Neural cell (in vitro differentiated cells): ENCODE results near the gene REPS2. TPM values are rescaled to one million over a fixed set of nuclear protein-coding genes. Genes with fewer than 3 reads are reported as not detected.

Experiments used
- H2AFZ ChIP-seq: fragments of 200-600, 300-800 bp; sonication (generic), shearing (Covaris generic); 2 replicates; pipeline ENCODE4 v1.6.0; 2014; ENCODE audit warnings: low read depth, mild to moderate bottlenecking, antibody characterized with exemption, low read length, moderate library complexity
- H3F3A ChIP-seq: fragments of 200-600 bp; shearing (Covaris generic); 2 replicates; pipeline ENCODE4 v1.6.1; 2016; ENCODE audit warnings: mild to moderate bottlenecking, moderate library complexity, mixed read lengths, antibody characterized with exemption, low read length; ENCODE audit not compliant: insufficient read depth, poor library complexity, severe bottlenecking
- H3K27ac ChIP-seq: fragments of 200-600, 300-800 bp; sonication (generic), shearing (Covaris generic); 2 replicates; pipeline ENCODE4 v1.5.1; 2014; ENCODE audit warnings: mild to moderate bottlenecking, low read length, moderate library complexity
- H3K27me3 ChIP-seq: fragments of 300-800, 200-600 bp; sonication (generic), shearing (Covaris generic); 2 replicates; pipeline ENCODE4 v1.6.0; 2014; ENCODE audit warnings: mild to moderate bottlenecking, low read depth, low read length, moderate library complexity; ENCODE audit not compliant: insufficient read depth
- H3K36me3 ChIP-seq: fragments of 300-800, 200-600 bp; sonication (generic), shearing (Covaris generic); 2 replicates; pipeline ENCODE4 v1.5.1; 2014; ENCODE audit warnings: mild to moderate bottlenecking, antibody characterized with exemption, low read length, moderate library complexity; ENCODE audit not compliant: insufficient read depth
- H3K4me2 ChIP-seq: fragments of 300-800, 200-600 bp; sonication (generic), shearing (Covaris generic); 2 replicates; pipeline ENCODE4 v1.6.0; 2014; ENCODE audit warnings: mild to moderate bottlenecking, low read length
- H3K4me3 ChIP-seq: fragments of 300-800, 200-600 bp; sonication (generic), shearing (Covaris generic); 2 replicates; pipeline ENCODE4 v1.5.1; 2014; ENCODE audit warnings: mild to moderate bottlenecking, low read length, moderate library complexity
- H3K79me2 ChIP-seq: fragments of 200-600 bp; shearing (Covaris generic); replicated peaks from 2 replicates; pipeline ENCODE4 v1.6.0; 2014; ENCODE audit warnings: mild to moderate bottlenecking, low read length, moderate library complexity; ENCODE audit not compliant: insufficient read depth
- H3K9ac ChIP-seq: fragments of 300-800, 200-600 bp; sonication (generic), shearing (Covaris generic); 2 replicates; pipeline ENCODE4 v1.6.1; 2016; ENCODE audit warnings: mild to moderate bottlenecking, low read length, mixed read lengths
- H3K9me2 ChIP-seq: fragments of 200-600 bp; shearing (Covaris generic); 2 replicates; pipeline ENCODE4 v1.6.1; 2016; ENCODE audit warnings: mild to moderate bottlenecking, low read length, mixed read lengths; ENCODE audit not compliant: insufficient read depth
- H3K9me3 ChIP-seq: fragments of 200-600, 300-800 bp; sonication (generic), shearing (Covaris generic); 2 replicates; pipeline ENCODE4 v1.6.1; 2016; ENCODE audit warnings: mild to moderate bottlenecking, mixed run types, low read length, moderate library complexity, mixed read lengths
- H4K20me1 ChIP-seq: fragments of 200-600 bp; shearing (Covaris generic); 2 replicates; pipeline ENCODE4 v1.6.1; 2016; ENCODE audit warnings: mild to moderate bottlenecking, mixed run types; ENCODE audit not compliant: insufficient read depth
- CTCF ChIP-seq: fragments of 450-650 bp; IDR thresholded peaks from 2 replicates; pipeline ENCODE4 v1.5.1; 2014; ENCODE audit warnings: antibody characterized with exemption, mild to moderate bottlenecking, moderate library complexity; ENCODE audit not compliant: poor library complexity, severe bottlenecking
- EP300 ChIP-seq: fragments of 450-650 bp; conservative IDR thresholded peaks from 2 replicates; pipeline ENCODE4 v1.6.1; 2014; ENCODE audit warnings: antibody characterized with exemption, mild to moderate bottlenecking, moderate library complexity; ENCODE audit not compliant: poor library complexity, severe bottlenecking
- EZH2 ChIP-seq: fragments of 200-600, 300-800 bp; shearing (Covaris generic), sonication (generic); IDR thresholded peaks from 2 replicates; pipeline ENCODE4 v1.6.1; 2014; ENCODE audit warnings: antibody characterized with exemption, low read length, borderline replicate concordance, mild to moderate bottlenecking; ENCODE audit not compliant: insufficient read depth, poor library complexity, severe bottlenecking
- MXI1 ChIP-seq: fragments of 450-650 bp; conservative IDR thresholded peaks from 2 replicates; pipeline ENCODE4 v1.6.1; 2014; ENCODE audit warnings: antibody characterized with exemption, mild to moderate bottlenecking; ENCODE audit not compliant: poor library complexity, severe bottlenecking
- POLR2AphosphoS5 ChIP-seq: IDR thresholded peaks from 2 replicates; pipeline ENCODE4 v1.6.1; 2012
- RAD21 ChIP-seq: fragments of 450-650 bp; conservative IDR thresholded peaks from 2 replicates; pipeline ENCODE4 v1.6.1; 2014; ENCODE audit warnings: antibody characterized with exemption, mild to moderate bottlenecking, moderate library complexity
- REST ChIP-seq: IDR thresholded peaks from 2 replicates; pipeline ENCODE4 v1.6.1; 2012; ENCODE audit warnings: borderline replicate concordance
- SMC3 ChIP-seq: fragments of 450-650 bp; conservative IDR thresholded peaks from 2 replicates; pipeline ENCODE4 v1.6.1; 2014; ENCODE audit warnings: antibody characterized with exemption, mild to moderate bottlenecking, moderate library complexity; ENCODE audit not compliant: poor library complexity
- TAF1 ChIP-seq: IDR thresholded peaks from 2 replicates; pipeline ENCODE4 v1.6.1; 2012; ENCODE audit warnings: low read depth
- polyA plus RNA-seq: library from polyadenylated mRNA; depleted of rRNA; stranded (reverse); fragments of >200 nt; gene quantifications from 2 replicates; pipeline ENCODE4 v1.2.3, GENCODE V29; 2014

REPS2 gene
- polyA plus RNA-seq, 1 donor from 2014 or later = 15.1 TPM

GRCh38 chrX:16994736-16995135 lies 48.3 kb downstream of the REPS2 start:
- no peaks in the 10 kb centered on the region for H3K9me3 ChIP-seq
- H3K9ac ChIP-seq = no peak overlapping the region
- no peak overlapping the region for H3K27ac ChIP-seq
- no peaks in the 10 kb centered on the region for H3K27me3 ChIP-seq
- TF ChIP-seq POLR2AphosphoS5 (no peak), MXI1 (no peak), CTCF (no peak), TAF1 (no peak), SMC3 (no peak), EP300 (no peak), RAD21 (no peak)
- no peaks in the 10 kb centered on the region for H3K79me2 ChIP-seq
- H3K4me3 ChIP-seq = no peak overlapping the region
- no peaks in the 10 kb centered on the region for H3K36me3 ChIP-seq
- no peaks in the 10 kb centered on the region for H4K20me1 ChIP-seq
- no peaks in the 10 kb centered on the region for H3F3A ChIP-seq
- H3K9me2 ChIP-seq = no peaks in the 10 kb centered on the region
- H3K4me2 ChIP-seq = no peak overlapping the region
- no peak overlapping the region for H2AFZ ChIP-seq

- TF ChIP-seq POLR2AphosphoS5 (no peak), EZH2 (no peak), RAD21 (no peak), TAF1 (no peak), MXI1 (no peak), SMC3 (no peak), EP300 (no peak), REST (no peak), CTCF (no peak)
- no peaks in the 10 kb centered on the region for H3F3A ChIP-seq
- no peaks in the 10 kb centered on the region for H4K20me1 ChIP-seq
- no peaks in the 10 kb centered on the region for H3K27me3 ChIP-seq
- H3K4me2 ChIP-seq = no peak overlapping the region
- H3K27ac ChIP-seq = no peak overlapping the region
- H3K4me3 ChIP-seq = no peak overlapping the region
- H3K9me2 ChIP-seq = no peaks in the 10 kb centered on the region
- no peak overlapping the region for H3K9ac ChIP-seq
- no peaks in the 10 kb centered on the region for H3K79me2 ChIP-seq
- H3K36me3 ChIP-seq = no peaks in the 10 kb centered on the region
- no peak overlapping the region for H2AFZ ChIP-seq
- H3K9me3 ChIP-seq = no peaks in the 10 kb centered on the region
Observed at GRCh38 chrX:16997313-16997712, 50.9 kb downstream of the REPS2 start.
